ENCODE data around the gene BBX.

BBX gene

GRCh38 chr3:107600780-107601179, 78.0 kb downstream of the BBX start:
- no peak for DNase-seq (ENCODE audit: low spot score)

- DNase-seq (ENCODE audit: low spot score) = no peak
Measured at GRCh38 chr3:107604057-107604822, 81.5 kb downstream of the BBX start.

- DNase-seq (ENCODE audit: low spot score) = no peak
Measured at GRCh38 chr3:107611775-107612469, 89.2 kb downstream of the BBX start.

- no peak for DNase-seq (ENCODE audit: low spot score)
Measured at GRCh38 chr3:107612664-107613084, 89.9 kb downstream of the BBX start.

- peak; percentile 8 for DNase-seq (ENCODE audit: low spot score)
Measured at GRCh38 chr3:107619549-107619948, 96.8 kb downstream of the BBX start.

- DNase-seq (ENCODE audit: low spot score) = peak; percentile 6
Measured at GRCh38 chr3:107620534-107620933, 97.8 kb downstream of the BBX start.

GRCh38 chr3:107621465-107621864, 98.7 kb downstream of the BBX start:
- no peak for DNase-seq (ENCODE audit: low spot score)

- DNase-seq (ENCODE audit: low spot score) = no peak
Measured at GRCh38 chr3:107627962-107628542, 105.3 kb downstream of the BBX start.

- no peak for DNase-seq (ENCODE audit: low spot score)
Measured at GRCh38 chr3:107629566-107629965, 106.8 kb downstream of the BBX start.

GRCh38 chr3:107630779-107631178, 108.0 kb downstream of the BBX start:
- DNase-seq (ENCODE audit: low spot score) = no peak

- no peak for DNase-seq (ENCODE audit: low spot score)
Measured at GRCh38 chr3:107632576-107632975, 109.8 kb downstream of the BBX start.

GRCh38 chr3:107633327-107634098, 110.8 kb downstream of the BBX start:
- no peak for DNase-seq (ENCODE audit: low spot score)

GRCh38 chr3:107634099-107634489, 111.3 kb downstream of the BBX start:
- DNase-seq (ENCODE audit: low spot score) = no peak

GRCh38 chr3:107637416-107638183, 114.8 kb downstream of the BBX start:
- no peak for DNase-seq (ENCODE audit: low spot score)

- no peak for DNase-seq (ENCODE audit: low spot score)
Measured at GRCh38 chr3:107641572-107642307, 119.0 kb downstream of the BBX start.

- DNase-seq (ENCODE audit: low spot score) = no peak
Measured at GRCh38 chr3:107643038-107643883, 120.5 kb downstream of the BBX start.

- DNase-seq (ENCODE audit: low spot score) = no peak
Measured at GRCh38 chr3:107644631-107645030, 121.9 kb downstream of the BBX start.

GRCh38 chr3:107650788-107651187, 128.0 kb downstream of the BBX start:
- DNase-seq (ENCODE audit: low spot score) = no peak

- DNase-seq (ENCODE audit: low spot score) = no peak
Measured at GRCh38 chr3:107651782-107652181, 129.0 kb downstream of the BBX start.

GRCh38 chr3:107654218-107654617, 131.5 kb downstream of the BBX start:
- no peak for DNase-seq (ENCODE audit: low spot score)

Data from LoVo (cell line).